HG02678 (cell line): ENCODE measurements around the gene MMP2.
A peak's percentile ranks its signal among the peaks of the same experiment; 100 is the strongest.

Experiments
- ATAC-seq: cut with Tn5 transposase; IDR thresholded peaks from one replicate; pipeline ENCODE4 v1.9.1; 2021; ENCODE audit warnings: mild to moderate bottlenecking, moderate library complexity; ENCODE audit not compliant: unreplicated experiment

MMP2 gene

GRCh38 chr16:55478827-55479429, at the start of gene MMP2:
Gene MMP2, plus strand, starts transcription at chr16:55479198. Its CDS starts 282 bp downstream, at chr16:55479480.
- ATAC-seq: no peak

DNA sequence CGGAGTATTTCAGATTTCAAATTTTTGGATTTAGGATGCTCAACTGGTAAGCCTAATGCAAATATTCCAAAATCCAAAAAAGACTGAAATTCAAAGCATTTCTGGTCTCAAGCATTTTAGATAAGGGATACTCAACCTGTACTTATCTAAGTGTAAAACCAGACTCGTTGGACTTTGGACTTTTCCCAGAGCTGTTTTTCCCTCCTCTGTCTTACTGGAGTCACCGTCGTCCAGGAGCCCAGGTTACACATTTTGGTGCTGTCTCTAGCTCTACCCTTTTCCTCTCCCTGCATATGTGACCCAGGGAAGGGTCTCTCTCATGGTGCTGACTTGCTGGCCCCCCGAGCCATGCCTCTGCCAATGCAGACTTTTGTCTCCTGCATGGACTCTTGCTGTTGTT, 46.0 kb upstream of the MMP2 start:
- no peak for ATAC-seq

DNA sequence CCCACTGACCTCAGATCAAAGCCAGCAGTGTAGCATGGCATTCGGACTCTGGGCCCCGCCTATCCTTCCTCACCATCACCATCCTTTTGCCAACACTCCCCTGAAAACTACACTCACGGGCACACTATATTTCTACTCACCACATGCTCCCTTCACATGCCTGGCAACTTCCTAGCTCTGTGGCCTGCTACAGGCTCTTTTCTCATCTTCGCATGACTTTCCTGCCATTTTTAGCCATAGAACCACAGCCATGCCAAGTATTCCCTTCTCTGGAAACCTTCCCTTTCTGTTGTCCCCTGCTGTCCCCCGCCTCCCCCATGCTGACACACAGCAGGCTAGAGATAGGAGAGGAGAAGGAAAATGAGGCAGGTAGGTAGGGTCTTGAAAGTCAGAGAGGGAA, 45.5 kb upstream of the MMP2 start:
- no peak for ATAC-seq

DNA sequence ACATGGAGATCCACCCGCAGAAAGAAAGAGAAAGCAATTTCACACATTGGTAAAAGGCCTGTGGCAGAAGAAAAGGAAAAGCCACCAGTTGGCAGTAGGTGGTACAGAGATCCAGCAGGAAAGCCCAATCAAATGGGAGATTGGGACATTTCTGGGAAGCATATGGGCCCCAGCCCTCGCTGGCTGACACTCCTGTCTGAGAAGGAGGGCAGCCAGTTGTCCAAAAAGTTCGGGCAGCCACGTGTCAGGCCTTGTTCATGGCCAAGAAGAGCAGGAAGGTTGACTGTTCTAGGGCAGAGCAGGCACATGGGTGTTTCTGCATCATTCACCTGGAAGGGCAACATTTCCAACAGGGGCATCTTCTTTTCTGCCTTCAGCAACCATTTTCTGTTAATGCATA, 45.0 kb upstream of the MMP2 start:
- no peak for ATAC-seq

DNA sequence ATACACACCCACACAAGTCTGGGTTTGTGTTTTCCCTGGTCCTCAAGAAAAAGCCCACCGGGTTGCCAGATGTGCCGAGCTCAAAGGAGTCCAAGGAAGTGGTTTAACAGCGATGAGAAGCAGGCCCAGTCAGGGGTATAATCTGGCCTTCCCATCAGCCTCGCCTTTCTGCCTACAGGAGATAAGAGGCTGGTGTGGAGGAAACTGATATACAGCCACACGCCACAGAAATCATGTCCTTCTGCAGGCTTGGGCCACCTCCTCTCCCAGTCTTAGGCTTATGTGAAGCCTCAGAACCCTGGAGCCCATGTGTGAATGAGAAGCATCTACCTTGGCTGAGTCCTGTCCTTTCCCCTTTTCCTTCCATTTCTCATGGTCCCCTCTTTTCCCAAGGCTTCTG, 43.6 kb upstream of the MMP2 start:
- ATAC-seq: no peak

DNA sequence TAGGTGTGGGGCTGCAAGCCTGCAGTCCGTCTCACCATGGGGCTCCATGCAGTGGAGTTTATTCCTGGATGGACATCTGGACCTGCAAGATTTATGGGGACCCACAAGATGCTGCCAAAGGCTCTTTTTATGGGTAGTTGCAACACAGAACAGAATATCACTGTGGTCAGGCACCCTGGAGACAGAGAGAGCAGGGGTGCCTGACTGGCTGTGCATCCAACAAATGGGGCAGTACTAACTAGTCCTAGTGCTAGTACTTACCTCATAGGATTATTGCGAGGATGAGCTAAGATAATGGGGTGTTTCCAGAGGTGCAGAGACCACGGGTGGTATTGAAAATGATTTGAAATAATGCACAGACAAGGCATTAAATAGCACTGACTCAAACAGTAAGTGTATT, 42.4 kb upstream of the MMP2 start:
- no peak for ATAC-seq

GRCh38 chr16:55437625-55438024, 41.4 kb upstream of the MMP2 start:
- no peak for ATAC-seq

DNA sequence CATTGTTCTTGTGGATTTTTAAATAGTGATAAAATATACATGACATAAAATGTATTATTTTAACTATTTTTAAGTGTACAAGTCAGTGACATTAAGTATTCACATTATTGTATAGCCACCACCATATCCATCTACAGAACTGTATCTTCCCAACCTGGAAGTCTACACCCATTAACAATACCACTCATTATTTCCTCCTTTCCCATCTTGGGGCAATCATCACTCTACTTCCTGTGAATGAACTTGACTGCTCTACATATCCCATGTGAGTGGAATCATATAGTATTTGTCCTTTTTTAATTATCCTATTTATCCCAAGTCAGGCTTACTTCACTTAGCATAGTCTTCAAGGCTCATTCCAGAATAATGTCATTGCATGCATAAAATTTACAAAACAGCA, 40.7 kb upstream of the MMP2 start:
- no peak for ATAC-seq

- ATAC-seq: no peak
These were observed 39.8 kb upstream of the MMP2 start for GRCh38 chr16:55439101-55439690.

DNA sequence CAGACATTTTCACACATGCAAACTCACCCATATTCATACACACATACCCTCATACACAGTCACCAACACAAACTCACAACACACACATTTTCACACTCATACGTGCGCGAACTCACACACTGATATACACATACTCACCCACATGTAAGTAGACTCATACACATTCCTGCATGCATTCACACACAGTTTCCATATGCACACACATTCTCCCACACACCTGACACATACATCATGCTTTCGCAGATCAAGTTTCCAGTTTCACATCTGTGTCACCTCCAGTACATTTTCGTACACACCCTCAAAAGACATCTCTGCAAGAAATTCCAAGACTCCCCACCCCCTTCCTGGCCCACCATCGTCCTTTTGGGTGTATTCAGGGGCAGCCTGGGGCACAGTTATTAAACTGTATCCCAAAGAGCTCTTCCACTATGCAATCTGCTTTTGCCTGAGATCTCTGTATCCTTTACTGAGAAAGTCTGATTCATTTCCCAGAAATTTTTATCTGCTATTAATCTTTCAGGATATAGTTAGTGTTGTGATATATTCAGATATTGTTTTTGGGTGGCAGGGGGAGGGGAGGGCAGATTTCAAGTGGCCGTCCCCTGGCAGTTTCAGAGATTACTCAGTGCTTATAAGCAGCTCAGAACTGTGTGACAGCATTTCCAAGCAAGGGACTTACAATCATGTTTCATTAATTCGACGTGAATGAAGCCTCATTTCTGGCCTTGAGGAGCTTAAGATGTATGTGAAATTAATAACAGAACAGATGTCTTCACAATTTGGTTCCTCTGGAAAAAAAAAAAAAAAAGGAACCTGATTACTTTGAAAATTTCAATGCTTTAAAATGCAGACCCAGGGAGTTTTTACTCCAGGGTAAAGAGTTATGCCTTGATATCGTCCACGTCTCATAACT, 35.3 kb upstream of the MMP2 start:
- ATAC-seq: no peak

DNA sequence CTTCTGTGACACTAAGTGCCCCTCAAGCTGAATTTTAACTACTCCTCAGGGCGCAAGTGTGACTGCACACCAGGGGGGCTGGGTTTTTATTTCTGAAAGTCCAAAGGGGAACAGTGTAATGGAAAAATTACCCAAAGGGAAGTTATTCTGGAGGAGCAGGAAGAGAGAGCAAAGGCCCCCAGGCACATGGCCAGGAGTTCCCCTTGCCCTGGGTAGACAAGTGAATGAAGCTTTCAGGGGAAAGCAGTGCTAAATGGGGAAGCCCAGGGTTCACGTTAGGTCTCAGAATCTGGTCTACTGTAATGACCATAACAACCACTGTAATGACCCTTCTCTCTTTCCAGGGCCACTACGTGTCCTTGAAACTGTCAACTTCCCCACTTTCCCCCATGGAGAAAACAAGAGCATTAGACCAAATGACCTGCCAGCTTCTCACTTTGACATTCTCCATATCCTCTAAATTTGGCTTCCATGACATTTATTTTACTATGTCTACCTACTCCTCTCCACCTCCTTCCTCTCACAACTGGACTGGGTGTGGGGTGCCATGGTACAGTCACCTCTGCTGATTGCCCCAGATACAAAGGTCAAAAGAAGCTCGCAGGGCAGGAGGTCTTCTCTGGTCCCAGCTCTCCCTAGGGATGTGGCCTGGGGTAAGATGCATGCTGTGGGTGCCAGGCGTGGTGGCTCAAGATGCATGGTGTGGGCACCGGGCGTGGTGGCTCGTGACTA, 34.1 kb upstream of the MMP2 start:
- ATAC-seq: peak; percentile 71

DNA sequence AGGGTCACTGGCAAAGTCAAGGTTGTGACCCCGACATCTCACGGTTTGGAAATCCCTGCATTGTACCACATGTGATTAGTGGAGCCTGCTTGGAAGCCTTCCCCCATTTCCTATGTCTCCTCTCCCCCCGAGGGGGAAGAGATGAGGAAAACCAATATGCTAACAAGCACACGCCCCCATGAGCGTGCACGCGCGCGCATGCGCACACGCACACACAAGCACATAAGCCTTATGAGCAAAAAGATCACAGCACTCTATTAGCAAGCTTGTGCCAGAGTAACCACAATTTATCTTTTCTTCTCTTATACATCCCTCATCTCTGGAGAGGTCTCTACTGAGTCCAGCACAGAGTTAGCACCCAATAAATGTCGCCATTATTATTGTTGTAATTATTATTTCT, 31.8 kb upstream of the MMP2 start:
- ATAC-seq: no peak

DNA sequence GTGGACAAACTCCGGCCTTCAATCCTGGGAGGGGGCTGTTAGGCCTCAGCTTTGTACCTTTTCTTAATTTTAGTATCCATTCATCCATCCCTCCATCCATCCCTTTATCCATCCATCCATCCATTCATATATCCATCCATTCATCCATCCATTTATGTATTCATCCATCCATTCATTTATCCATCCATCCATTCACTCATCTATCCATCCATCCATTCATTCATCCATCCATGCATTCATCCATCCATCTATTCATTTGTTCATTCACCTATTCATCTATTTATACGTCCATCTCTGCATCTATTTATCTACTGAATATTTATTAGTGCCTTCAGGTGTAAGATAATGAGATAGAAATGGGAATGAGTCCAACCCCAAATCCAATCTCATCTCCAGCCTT, 26.0 kb upstream of the MMP2 start:
- ATAC-seq: no peak

GRCh38 chr16:55453909-55454308, 25.1 kb upstream of the MMP2 start:
- ATAC-seq: no peak

GRCh38 chr16:55454861-55455260, 24.1 kb upstream of the MMP2 start:
- ATAC-seq: no peak

DNA sequence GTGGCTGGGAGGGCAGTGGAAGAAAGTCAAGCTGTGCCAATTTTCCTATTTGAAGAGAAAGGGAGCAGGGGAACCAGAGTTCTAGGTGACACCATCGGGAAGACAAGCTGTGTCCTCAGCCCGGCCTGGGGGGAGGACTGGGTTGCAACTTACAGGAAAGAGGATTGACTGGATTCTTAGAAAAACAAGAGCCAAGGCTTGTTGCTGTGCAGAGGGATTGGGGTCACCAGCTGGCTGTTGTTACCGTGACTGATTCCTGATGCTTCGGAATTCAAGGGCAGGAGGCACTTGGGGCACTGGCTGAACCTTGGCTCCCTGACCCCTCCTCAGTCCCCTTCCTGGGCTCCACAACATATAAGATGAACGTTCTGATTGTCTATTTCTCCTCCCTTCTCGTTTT, 16.8 kb upstream of the MMP2 start:
- ATAC-seq: no peak

DNA sequence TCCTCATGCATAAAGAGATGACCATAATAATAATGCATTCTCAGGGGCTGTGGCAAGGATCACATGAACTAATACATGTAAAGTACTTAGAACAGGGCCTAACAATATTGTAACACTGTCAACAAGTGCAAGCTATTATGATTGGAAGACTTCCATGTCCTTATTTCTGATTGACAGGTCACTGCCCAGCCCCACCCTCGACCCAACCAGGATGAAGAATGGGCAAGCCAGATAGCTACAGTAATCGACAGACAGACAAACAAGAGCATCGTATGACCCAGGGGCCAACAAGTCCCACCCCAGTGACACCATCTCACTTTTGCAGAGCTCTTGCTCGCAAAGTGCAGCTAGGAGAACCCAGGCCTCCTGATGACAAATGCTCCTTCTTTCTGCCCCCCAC, 14.6 kb upstream of the MMP2 start:
- ATAC-seq: no peak

DNA sequence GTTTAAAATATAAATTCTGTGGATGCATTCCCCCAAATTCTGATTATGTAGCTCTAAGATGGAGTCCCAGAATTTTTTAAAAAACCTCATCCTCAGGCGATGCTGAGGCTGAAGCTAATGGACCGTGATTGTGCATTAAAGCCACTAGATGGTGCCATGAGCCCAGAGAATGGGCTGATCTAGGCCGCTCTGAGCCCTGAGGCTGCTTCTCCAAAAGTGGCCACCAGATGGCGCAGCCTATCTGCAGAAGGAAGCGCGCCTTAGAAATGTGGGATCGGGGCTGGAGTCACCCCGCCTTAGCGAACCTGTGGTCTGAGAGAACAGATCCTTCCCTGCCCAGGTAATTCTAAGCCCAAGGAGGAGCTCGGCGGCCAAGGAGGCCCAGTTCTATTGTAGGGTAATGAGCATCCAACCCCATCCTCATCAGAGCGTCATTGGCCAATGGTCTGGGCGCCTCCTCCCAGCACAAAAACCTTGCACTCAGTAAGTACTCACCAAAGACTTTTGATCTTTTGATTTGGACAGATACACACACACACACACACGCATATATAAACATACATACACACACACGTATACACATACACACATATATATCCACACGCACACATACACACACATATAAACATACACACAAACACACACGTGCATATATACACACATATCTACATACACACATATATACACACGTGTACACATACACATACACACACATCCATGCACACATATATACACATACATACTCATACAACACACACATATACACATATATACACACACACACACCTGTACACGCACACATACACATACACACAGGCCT, 13.7 kb upstream of the MMP2 start:
- peak; percentile 95 for ATAC-seq

GRCh38 chr16:55466209-55466608, 12.8 kb upstream of the MMP2 start:
- ATAC-seq: no peak

- ATAC-seq: no peak
These were observed 11.1 kb upstream of the MMP2 start for GRCh38 chr16:55467898-55468297.
